ENCODE data around the gene ZSCAN4. TPM values are rescaled to one million over a fixed set of nuclear protein-coding genes. Genes with fewer than 3 reads are reported as not detected.

ZSCAN4 gene
- total RNA-seq, 1 experiment from 2014 or later, result not detected

- Histone ChIP-seq H3K56ac (ENCODE audit: insufficient read length, low read depth, low read length) (no peak overlapping the region), H3K9me3 (ENCODE audit: control insufficient read depth, low read depth, low read length) (no peaks in the 10 kb centered on the region), H2BK20ac (ENCODE audit: low read depth, low read length, poor library complexity, severe bottlenecking) (no peak overlapping the region), H3K79me1 (ENCODE audit: insufficient read depth, low read depth, low read length, poor library complexity, severe bottlenecking) (no peaks in the 10 kb centered on the region), H3K14ac (ENCODE audit: insufficient read depth, low read length) (no peak overlapping the region), H3K23ac (ENCODE audit: insufficient read length, low read depth, low read length) (no peak overlapping the region), H2BK12ac (ENCODE audit: insufficient read length, low read depth, low read length) (no peak overlapping the region), H3T11ph (ENCODE audit: low read length) (no peak overlapping the region), H3K9ac (ENCODE audit: extremely low read depth, insufficient read length, low read length) (no peak overlapping the region), H3K4me2 (ENCODE audit: insufficient read depth, insufficient read length, low read length) (peak overlapping the region; percentile 81), H2AK5ac (ENCODE audit: insufficient read length, low read length) (no peak overlapping the region), H3K27ac (ENCODE audit: insufficient read length, low read depth, low read length) (no peak overlapping the region), H3K23me2 (ENCODE audit: insufficient read length, low read depth, low read length, poor library complexity, severe bottlenecking) (peaks cover 8% of the 10 kb centered on the region), H2BK15ac (ENCODE audit: low read depth, low read length) (no peak overlapping the region), H4K5ac (ENCODE audit: insufficient read length, low read depth, low read length) (no peak overlapping the region), H2BK120ac (ENCODE audit: low read depth, low read length, poor library complexity, severe bottlenecking) (no peak overlapping the region), H2AFZ (ENCODE audit: low read length) (no peak overlapping the region), H4K20me1 (ENCODE audit: control insufficient read depth, insufficient read depth, insufficient read length) (no peaks in the 10 kb centered on the region), H3K4me1 (ENCODE audit: insufficient read depth, low read length) (peaks cover 3% of the 10 kb centered on the region; the same call in 1 of the 2 replicates), H3K18ac (ENCODE audit: insufficient read length, low read depth, low read length) (no peak overlapping the region), H2BK5ac (ENCODE audit: insufficient read length, low read length) (no peak overlapping the region), H3K4ac (ENCODE audit: low read depth, low read length) (no peak overlapping the region), H3K27me3 (ENCODE audit: insufficient read depth, low read length) (no peaks in the 10 kb centered on the region), H4K91ac (ENCODE audit: insufficient read length, low read depth, low read length) (no peak overlapping the region), H3K79me2 (ENCODE audit: insufficient read depth, low read length) (no peaks in the 10 kb centered on the region), H4K8ac (replicated peaks; ENCODE audit: insufficient read length, low read depth, low read length) (no peak overlapping the region)
- DNase-seq, result no peak
- Mint-ChIP-seq H3K9me3 (no peaks in the 10 kb centered on the region), H3K27me3 (ENCODE audit: low read depth) (peaks cover 40% of the 10 kb centered on the region), H3K4me1 (peaks cover 12 to 13% of the 10 kb centered on the region in 2 experiments), H3K4me3 (peak overlapping the region; percentile 72 to 85), H3K36me3 (ENCODE audit: insufficient read depth in 1 of 3, low read depth in 3 of 3) (no peaks in the 10 kb centered on the region), H3K27ac (peak overlapping the region in 1 of 3 experiments; percentile 57; a peak in 1 of 7 replicates)
- TF ChIP-seq CTCF (conservative IDR thresholded peaks at IDR 0.05), result no peak
- WGBS (ENCODE audit: extremely low coverage, insufficient read length, low lambda C conversion rate), result no CpG with 5 or more reads among the region's 9 CpGs
Observed at GRCh38 chr19:57665261-57665806, 3.4 kb upstream of the ZSCAN4 start.

Data from H9 (cell line).